K562 (cell line): ENCODE results near the gene LIMD2. TPM values are rescaled to one million over a fixed set of nuclear protein-coding genes. Genes with fewer than 3 reads are reported as not detected.

ENCODE experiments used
- ATF1 ChIP-seq, 2 experiments: fragments of 450-650 bp in 1 of 2; IDR thresholded peaks; 2 replicates each; pipeline ENCODE4 v1.6.1; 2016; ENCODE audit warnings: missing compliant biosample characterization in 1 of 2, missing genetic modification characterization in 1 of 2
- COPS2 ChIP-seq: fragments of 450-650 bp; conservative IDR thresholded peaks from 2 replicates; pipeline ENCODE4 v1.6.1; 2016; ENCODE audit warnings: mild to moderate bottlenecking, moderate library complexity
- HDAC2 ChIP-seq: fragments of 450-650 bp; IDR thresholded peaks from 2 replicates; pipeline ENCODE4 v1.6.1; 2016; ENCODE audit warnings: mild to moderate bottlenecking
- REST ChIP-seq, 2 experiments: fragments of 450-650 bp; formaldehyde crosslinking in 1 of 2; IDR thresholded peaks; 2 replicates each; pipeline versions ENCODE4 v1.4.0 to v1.6.1; 2014 to 2020; ENCODE audit warnings: mild to moderate bottlenecking in 2 of 2, borderline replicate concordance in 1 of 2, low read depth in 1 of 2
- STAT5A ChIP-seq: IDR thresholded peaks from 2 replicates; pipeline ENCODE4 v1.6.1; 2012; ENCODE audit warnings: low read length, inconsistent platforms, borderline replicate concordance
- polyA plus RNA-seq, 8 experiments: library from polyadenylated mRNA; depleted of rRNA in 4 of 8; stranded (reverse) in 5 of 8; unstranded in 3 of 8; fragments of >200 nt; fragmentation: Nextera tagmentation in 2 of 8; fragmentation: Illumina TruSeq in 1 of 8; extraction: Ambion mirVana in 2 of 8; extraction: Trizol in 1 of 8; gene quantifications; 2 replicates each; pipeline versions ENCODE4 v1.2.1 to v1.2.3, GENCODE V29; 2011 to 2014; ENCODE audit warnings: inconsistent platforms in 1 of 8, missing spikeins in 1 of 8
- total RNA-seq, 7 experiments: library from RNA; depleted of rRNA in 6 of 7; stranded (reverse); fragments of >200 nt in 6 of 7; fragmentation: Illumina TruSeq in 2 of 7; extraction: Trizol in 2 of 7; gene quantifications; 2 replicates each; pipeline versions ENCODE4 v1.2.1 to v1.2.3, GENCODE V29; 2011 to 2021; ENCODE audit warnings: low replicate concordance in 1 of 7

The LIMD2 gene
- total and polyA plus RNA-seq, 9 of the 15 experiments (the other 6 are each of a cell fraction or from before 2014, with no cell fraction given), result 0.07 to 11.2 (median 2.8) TPM

DNA sequence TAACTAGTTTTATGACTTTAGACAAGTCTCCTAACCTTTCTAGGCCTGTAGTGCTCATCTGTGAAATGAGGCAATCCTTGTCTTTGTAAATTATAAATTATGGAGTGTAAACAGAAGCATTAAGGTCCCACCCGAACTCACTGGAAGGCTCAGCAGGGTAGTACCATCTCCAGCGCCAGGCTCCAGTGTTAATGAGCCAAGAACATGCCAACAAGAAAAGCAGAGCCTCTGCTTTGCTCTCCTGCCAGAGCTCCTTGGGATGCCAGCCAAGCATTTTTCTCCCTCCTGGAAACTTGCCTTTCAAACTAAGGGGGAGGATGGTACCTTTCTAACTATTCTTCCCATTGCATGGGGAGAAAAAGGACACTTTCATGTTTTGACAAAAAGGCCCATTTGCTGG is 14.9 kb downstream of the LIMD2 start (continued):
- TF ChIP-seq REST (IDR thresholded peaks at IDR 0.05; ENCODE audit: borderline replicate concordance) (no peak), REST (CRISPR knock-in tag; IDR thresholded peaks at IDR 0.05; ENCODE audit: low read depth) (no peak), ATF1 (CRISPR knock-in tag; IDR thresholded peaks at IDR 0.05) (no peak), ATF1 (tag; IDR thresholded peaks at IDR 0.05) (no peak), HDAC2 (no peak), COPS2 (no peak), STAT5A (no peak)
